HG02623 (cell line): Measurements from ENCODE around the gene SMCHD1.
"Not testable (repeated sequence)": the region's sequence is repeated elsewhere in the genome, so short reads cannot be mapped to it uniquely, and the experiment has no call there.

Source experiments
- ATAC-seq: cut with Tn5 transposase; IDR thresholded peaks from one replicate; pipeline ENCODE4 v1.9.1; 2021; ENCODE audit warnings: moderate library complexity; ENCODE audit not compliant: unreplicated experiment

The SMCHD1 gene

GRCh38 chr18:2656981-2657512 lies 1.5 kb downstream of the SMCHD1 start:
- no peak for ATAC-seq

GRCh38 chr18:2657788-2658458 lies 2.4 kb downstream of the SMCHD1 start:
- ATAC-seq: no peak

DNA sequence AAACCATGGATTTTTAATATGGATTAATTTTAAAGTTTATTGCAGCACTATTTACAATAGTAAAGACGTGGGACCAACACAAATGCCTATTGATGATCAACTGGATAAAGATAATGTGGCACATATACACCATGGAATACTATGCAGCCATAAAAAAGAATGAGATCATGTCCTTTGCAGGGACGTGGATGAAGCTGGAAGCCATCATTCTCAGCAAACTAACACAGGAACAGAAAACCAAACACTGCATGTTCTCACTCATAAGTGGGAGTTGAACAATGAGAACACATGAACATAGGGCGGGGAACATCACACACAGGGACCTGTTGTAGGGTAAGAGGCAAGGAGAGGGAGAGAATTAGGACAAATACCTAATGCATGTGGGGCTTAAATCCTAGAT lies 5.3 kb downstream of the SMCHD1 start:
- not testable (repeated sequence) for ATAC-seq

GRCh38 chr18:2662288-2662687 lies 6.8 kb downstream of the SMCHD1 start:
- not testable (repeated sequence) for ATAC-seq

DNA sequence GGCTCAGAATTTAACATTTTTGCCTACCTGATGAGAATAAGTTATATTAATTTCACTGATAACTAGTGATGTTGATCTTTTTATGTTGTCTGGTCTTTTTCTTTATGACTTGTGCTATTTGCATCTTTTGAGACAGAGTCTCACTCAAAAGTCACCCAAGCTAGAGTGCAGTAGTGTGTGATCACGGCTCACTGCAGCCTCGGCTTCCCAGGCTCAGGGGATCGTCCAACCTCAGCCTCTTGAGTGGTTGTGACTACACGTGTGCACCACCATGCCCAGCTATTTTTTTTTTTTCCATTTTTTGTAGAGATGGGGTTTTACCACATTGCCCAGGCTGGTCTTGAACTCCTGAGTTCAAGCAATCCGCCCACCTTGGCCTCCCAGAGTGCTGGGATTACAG lies 7.5 kb downstream of the SMCHD1 start:
- ATAC-seq: no peak

DNA sequence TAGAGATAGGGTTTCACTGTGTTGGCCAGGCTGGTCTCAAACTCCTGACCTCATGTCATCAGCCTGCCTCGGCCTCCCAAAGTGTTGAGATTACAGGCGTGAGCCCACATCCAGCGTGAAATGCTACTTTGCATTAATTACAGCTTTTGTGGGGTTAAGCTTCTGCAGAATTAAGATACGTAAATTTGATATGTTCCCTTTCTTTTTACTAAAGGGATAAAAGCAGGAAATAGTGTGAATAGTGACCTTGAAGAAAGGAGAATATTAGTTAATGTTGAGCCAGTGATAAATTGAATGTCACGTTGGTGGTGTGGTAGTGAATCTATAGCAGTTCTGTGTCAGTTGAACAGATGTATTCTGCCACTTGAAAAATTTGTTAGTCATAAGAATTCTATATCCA lies 16.9 kb downstream of the SMCHD1 start:
- no peak for ATAC-seq

- no peak for ATAC-seq
Measured at GRCh38 chr18:2672872-2673271, 17.3 kb downstream of the SMCHD1 start.

GRCh38 chr18:2678933-2679332 lies 23.4 kb downstream of the SMCHD1 start:
- not testable (repeated sequence) for ATAC-seq

GRCh38 chr18:2680216-2680792 lies 24.8 kb downstream of the SMCHD1 start:
- ATAC-seq: no peak

DNA sequence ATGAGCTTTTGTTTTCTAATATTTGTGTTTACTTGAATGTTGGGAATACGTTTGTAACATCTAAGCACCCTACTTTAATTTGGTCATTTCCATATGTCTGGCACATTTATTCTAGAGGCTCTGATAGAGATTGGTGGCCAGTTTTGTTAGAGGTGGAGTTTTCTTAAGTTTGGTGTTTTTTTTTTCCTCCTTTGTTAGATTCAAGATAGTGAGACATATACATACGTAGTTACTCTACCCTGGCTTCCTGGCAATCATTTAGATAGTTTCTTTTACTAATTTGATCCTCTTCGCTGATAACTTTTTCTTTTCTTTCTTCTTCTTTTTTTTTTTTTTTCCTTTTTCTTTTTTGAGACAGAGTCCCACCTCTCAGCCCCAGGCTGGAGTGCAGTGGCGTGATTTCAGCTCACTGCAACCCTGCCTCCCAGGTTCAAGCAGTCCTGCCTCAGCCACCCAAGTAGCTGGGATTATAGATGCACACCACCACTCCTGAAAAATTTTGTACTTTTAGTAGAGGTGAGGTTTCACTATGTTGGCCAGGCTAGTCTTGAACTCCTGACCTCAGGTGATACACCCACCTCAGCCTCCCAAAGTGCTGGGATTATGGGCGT lies 26.6 kb downstream of the SMCHD1 start:
- no peak for ATAC-seq

DNA sequence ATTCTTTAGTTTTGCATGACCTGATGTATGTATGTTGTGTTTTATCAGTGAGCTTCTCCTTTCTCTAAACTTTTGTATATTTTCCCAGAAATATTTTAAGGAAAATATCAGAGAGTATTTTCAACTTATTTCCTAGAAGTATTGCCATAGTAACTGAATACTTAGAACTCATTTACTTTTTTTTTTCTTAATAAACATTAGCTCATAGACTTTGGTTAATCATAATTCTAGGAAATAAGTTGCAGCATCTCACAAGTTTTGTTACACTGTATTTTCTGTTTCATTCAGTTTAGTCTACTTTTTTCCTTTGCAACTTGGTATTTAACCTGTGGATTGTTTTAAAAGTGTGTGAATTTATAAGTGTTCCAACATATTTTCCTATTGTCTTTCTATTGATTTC lies 27.5 kb downstream of the SMCHD1 start:
- no peak for ATAC-seq

GRCh38 chr18:2686349-2686968 lies 30.9 kb downstream of the SMCHD1 start:
- ATAC-seq: no peak

DNA sequence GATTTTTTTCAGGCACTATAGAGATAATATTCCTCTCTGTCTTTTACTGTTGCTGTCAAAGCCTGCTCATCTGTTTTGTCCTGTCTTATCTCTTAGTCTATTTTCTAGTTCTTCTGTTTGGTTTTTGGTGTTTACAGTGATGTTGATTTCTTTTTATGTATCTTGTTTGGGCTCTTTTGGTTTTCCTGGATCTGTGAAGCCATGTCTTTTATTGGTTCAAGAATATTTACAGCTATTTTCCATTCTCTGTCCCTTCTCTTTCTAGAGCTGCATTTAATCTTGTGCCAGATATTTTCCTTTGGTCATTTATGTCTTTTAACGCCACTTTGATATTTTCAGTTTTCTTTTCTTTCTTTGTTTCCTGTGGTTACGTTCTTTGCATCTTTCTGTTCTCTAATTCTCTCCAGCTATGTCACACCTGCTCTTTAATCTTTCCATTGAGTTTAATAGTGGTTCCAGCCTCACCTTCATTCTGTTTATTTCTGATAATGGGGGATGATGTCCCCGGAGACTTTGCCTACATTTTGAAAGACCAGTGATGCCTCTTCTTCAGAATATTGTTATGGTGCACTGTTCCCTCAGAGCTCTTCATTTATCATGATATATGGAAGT lies 32.0 kb downstream of the SMCHD1 start:
- peak; percentile 58 for ATAC-seq

GRCh38 chr18:2692508-2692907 lies 37.0 kb downstream of the SMCHD1 start:
- ATAC-seq: no peak

- ATAC-seq: no peak
Measured at GRCh38 chr18:2697184-2697583, 41.7 kb downstream of the SMCHD1 start.

DNA sequence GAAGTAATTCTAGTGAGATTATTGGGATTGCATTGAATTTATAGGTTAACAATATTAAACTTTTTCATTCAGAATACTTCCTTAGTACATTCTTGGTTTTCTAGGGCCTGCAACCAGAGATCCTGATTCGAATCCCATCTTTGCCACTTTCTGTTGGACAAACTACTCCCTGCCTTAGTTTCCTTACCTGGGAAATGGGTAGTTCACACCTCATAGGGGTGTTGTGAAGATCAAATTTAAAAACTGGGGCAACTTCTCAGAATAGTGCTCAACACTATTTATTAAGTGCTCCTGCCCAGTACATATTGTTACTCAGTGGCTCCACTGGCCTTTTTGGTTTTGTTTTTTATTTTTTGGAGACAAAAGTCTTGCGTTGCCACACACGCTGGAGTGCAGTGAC lies 43.5 kb downstream of the SMCHD1 start:
- no peak for ATAC-seq

- no peak for ATAC-seq
Measured at GRCh38 chr18:2704541-2704940, 49.0 kb downstream of the SMCHD1 start.

- no peak for ATAC-seq
Measured at GRCh38 chr18:2706903-2707302, 51.4 kb downstream of the SMCHD1 start.

DNA sequence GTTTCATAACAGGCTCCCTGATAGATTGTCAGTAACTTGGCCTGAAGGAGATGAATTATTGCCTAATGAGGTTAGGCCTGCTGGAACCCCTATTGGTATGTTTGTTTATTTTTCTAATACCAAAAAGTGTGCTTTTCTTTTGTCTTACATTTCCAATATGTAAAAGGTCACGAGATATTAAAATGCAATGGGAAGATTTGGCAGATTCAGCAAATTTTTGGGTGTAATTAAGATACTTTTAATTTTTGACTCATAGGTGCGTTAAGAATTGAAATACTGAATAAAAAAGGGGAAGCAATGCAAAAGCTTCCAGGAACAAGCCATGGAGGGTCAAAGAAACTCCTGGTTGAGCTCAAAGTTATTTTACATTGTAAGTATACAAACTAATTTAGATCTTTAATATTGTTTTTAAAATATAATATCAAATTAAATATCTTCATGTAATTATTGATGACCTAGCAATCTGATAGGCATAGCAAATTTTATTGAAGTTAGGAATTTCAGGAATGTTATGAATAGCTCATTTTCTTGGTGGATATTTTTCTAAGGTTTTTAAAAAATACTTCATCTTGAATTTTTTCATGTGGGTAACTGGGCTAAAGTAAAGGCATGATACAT lies 52.1 kb downstream of the SMCHD1 start:
- ATAC-seq: no peak

- no peak for ATAC-seq
Measured at GRCh38 chr18:2709316-2709715, 53.8 kb downstream of the SMCHD1 start.

GRCh38 chr18:2714140-2714539 lies 58.6 kb downstream of the SMCHD1 start:
- no peak for ATAC-seq
